HL-60 (cell line): Measurements from ENCODE around the gene PODNL1.

Source experiments
- DNase-seq, 2 experiments: peaks; one replicate each; pipeline ENCODE4 v3.0.0-alpha.2; 2010 to 2020; ENCODE audit warnings: low read depth in 1 of 2, low spot score in 1 of 2
- H3K27ac ChIP-seq: fragments of 250-450 bp; sonication (Bioruptor Pico); replicated peaks from 2 replicates; pipeline ENCODE4 v1.5.1; 2020; ENCODE audit warnings: mild to moderate bottlenecking, moderate library complexity
- H3K27me3 ChIP-seq: fragments of 250-450 bp; sonication (Bioruptor Pico); 2 replicates; pipeline ENCODE4 v1.5.1; 2021; ENCODE audit warnings: mild to moderate bottlenecking, moderate library complexity; ENCODE audit not compliant: insufficient read depth, poor library complexity, severe bottlenecking
- H3K4me3 ChIP-seq: replicated peaks from 2 replicates; pipeline ENCODE4 v1.5.1; 2011; ENCODE audit warnings: mild to moderate bottlenecking, control low read depth, low read length; ENCODE audit not compliant: insufficient read depth
- GABPA ChIP-seq: IDR thresholded peaks from 2 replicates; pipeline ENCODE4 v1.6.1; 2012; ENCODE audit warnings: low read depth
- POLR2AphosphoS5 ChIP-seq: IDR thresholded peaks from 2 replicates; pipeline ENCODE4 v1.6.1; 2012; ENCODE audit warnings: low read depth
- SPI1 ChIP-seq: IDR thresholded peaks from 2 replicates; pipeline ENCODE4 v1.6.1; 2012; ENCODE audit warnings: low read depth, mild to moderate bottlenecking, borderline replicate concordance
- long read RNA-seq: library from polyadenylated mRNA; unstranded; transcript quantifications from one replicate; pipeline ENCODE4 v2.0.0, GENCODE V29; 2020
- TF ChIP-seq, protein P1 (sequence below): IDR thresholded peaks from one replicate; pipeline ENCODE4 v1.5.1; 2011; ENCODE audit warnings: low read length, control low read depth, inconsistent platforms; ENCODE audit not compliant: insufficient read depth
- TF ChIP-seq, protein P2 (sequence below): IDR thresholded peaks from 2 replicates; pipeline ENCODE4 v1.6.1; 2012; ENCODE audit warnings: low read depth; ENCODE audit not compliant: insufficient replicate concordance

PODNL1 gene, protein sequence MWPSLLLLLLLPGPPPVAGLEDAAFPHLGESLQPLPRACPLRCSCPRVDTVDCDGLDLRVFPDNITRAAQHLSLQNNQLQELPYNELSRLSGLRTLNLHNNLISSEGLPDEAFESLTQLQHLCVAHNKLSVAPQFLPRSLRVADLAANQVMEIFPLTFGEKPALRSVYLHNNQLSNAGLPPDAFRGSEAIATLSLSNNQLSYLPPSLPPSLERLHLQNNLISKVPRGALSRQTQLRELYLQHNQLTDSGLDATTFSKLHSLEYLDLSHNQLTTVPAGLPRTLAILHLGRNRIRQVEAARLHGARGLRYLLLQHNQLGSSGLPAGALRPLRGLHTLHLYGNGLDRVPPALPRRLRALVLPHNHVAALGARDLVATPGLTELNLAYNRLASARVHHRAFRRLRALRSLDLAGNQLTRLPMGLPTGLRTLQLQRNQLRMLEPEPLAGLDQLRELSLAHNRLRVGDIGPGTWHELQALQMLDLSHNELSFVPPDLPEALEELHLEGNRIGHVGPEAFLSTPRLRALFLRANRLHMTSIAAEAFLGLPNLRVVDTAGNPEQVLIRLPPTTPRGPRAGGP
- long read RNA-seq, partial matches to known transcripts, result 0 of 1 reads
- long read RNA-seq, other reads (novel, unspliced or antisense), result 1 of 1 reads

DNA sequence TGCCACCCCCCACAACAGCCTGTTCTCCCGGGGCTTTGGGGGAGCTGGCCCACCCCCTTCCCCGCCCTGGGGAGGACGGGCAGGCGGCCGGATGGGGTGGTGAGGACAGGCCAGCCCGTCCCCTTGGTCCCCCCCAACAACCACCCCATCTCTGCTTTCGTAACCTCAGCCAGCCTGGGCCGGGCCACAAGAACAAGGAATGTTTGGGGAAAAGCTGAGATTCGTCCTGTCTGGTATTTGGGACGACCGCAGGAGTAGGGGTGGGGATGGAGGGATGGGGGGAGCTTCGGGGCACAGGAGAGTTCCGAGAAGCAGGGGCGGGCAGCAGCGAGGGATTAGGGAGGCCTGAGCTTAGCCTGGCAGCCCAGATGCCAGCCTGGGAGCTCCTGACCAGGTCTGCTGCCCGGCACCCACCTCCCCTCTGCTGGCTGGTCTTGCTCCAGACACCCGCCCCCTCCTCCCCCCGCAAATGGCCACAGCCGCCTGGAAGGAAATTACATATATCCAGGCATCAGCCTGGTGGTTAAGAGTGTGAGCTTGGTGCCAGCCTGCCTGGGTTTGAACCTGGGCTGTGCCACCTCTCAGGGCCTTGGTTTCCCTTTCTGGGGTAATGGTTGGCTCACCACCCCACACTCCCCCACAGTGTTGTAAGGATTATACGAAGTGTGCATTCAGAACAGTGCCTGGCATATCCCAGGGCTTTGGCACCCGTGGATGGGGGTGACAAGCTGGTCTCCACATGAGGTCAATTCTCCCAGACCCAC lies at the start of gene PODNL1:
TSS of gene PODNL1 (minus strand) at position 117 of the 764 bp plus-strand sequence. CDS start 236 bp downstream, outside the sequence.
- H3K27me3 ChIP-seq, result no peaks in the 10 kb centered on the region
- H3K4me3 ChIP-seq, result no peak within 1 kb of the TSS
- TF ChIP-seq, protein P1, sequence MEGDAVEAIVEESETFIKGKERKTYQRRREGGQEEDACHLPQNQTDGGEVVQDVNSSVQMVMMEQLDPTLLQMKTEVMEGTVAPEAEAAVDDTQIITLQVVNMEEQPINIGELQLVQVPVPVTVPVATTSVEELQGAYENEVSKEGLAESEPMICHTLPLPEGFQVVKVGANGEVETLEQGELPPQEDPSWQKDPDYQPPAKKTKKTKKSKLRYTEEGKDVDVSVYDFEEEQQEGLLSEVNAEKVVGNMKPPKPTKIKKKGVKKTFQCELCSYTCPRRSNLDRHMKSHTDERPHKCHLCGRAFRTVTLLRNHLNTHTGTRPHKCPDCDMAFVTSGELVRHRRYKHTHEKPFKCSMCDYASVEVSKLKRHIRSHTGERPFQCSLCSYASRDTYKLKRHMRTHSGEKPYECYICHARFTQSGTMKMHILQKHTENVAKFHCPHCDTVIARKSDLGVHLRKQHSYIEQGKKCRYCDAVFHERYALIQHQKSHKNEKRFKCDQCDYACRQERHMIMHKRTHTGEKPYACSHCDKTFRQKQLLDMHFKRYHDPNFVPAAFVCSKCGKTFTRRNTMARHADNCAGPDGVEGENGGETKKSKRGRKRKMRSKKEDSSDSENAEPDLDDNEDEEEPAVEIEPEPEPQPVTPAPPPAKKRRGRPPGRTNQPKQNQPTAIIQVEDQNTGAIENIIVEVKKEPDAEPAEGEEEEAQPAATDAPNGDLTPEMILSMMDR, result no peak
- no peak for TF ChIP-seq GABPA
- TF ChIP-seq, protein P2, sequence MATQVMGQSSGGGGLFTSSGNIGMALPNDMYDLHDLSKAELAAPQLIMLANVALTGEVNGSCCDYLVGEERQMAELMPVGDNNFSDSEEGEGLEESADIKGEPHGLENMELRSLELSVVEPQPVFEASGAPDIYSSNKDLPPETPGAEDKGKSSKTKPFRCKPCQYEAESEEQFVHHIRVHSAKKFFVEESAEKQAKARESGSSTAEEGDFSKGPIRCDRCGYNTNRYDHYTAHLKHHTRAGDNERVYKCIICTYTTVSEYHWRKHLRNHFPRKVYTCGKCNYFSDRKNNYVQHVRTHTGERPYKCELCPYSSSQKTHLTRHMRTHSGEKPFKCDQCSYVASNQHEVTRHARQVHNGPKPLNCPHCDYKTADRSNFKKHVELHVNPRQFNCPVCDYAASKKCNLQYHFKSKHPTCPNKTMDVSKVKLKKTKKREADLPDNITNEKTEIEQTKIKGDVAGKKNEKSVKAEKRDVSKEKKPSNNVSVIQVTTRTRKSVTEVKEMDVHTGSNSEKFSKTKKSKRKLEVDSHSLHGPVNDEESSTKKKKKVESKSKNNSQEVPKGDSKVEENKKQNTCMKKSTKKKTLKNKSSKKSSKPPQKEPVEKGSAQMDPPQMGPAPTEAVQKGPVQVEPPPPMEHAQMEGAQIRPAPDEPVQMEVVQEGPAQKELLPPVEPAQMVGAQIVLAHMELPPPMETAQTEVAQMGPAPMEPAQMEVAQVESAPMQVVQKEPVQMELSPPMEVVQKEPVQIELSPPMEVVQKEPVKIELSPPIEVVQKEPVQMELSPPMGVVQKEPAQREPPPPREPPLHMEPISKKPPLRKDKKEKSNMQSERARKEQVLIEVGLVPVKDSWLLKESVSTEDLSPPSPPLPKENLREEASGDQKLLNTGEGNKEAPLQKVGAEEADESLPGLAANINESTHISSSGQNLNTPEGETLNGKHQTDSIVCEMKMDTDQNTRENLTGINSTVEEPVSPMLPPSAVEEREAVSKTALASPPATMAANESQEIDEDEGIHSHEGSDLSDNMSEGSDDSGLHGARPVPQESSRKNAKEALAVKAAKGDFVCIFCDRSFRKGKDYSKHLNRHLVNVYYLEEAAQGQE, result no peak
- no peak for TF ChIP-seq SPI1
- TF ChIP-seq POLR2AphosphoS5, result no peak
- DNase-seq, result no peak
- no peak within 1 kb of the TSS for H3K27ac ChIP-seq

DNA sequence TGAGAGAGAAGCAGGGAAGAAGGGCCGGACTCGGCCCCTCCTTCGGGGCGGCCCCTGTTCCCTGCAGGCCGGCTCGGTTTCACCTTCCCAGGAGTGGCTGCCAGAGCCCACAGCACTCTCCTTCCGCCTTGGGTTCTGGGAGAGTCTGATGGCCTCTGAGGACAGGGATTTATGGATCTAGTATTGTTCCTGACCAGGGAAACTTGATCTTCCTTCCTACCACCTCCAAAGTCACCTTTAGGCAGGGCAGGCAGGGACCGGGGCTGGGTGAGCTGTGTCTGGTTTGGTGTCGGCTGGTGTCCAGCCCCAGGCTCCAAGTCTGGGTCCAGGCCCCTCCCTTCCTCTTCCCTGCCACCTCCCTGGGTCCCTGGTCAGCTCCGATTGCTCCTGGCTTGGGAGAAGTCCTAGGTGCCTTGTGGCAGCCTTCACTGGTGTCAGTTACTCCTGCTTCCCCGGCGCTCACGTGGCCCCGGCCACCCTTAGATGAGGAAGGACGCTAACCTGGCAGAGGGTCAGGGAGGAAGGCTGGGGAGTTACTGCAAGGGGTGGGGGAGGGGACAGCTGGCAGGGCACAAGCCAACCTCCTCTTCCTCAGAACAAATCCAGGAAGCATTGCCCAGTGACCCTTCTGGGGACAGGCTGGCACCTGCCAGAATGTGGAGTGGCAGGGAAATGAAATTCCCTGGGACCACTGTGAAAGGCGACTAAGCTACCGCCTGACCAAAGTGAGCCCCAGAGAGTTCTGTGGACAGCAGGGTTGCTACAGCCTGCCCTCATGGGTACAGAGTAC lies 49.1 kb upstream of the PODNL1 start:
- TF ChIP-seq, protein P1, result no peak
- TF ChIP-seq GABPA, result no peak
- peak; percentile 8; the same call in 1 of the 2 replicates for TF ChIP-seq SPI1
- TF ChIP-seq, protein P2, result no peak
- TF ChIP-seq POLR2AphosphoS5, result peak; percentile 68; the same call in 1 of the 2 replicates
- H3K4me3 ChIP-seq, result no peak overlapping the region
- peak; percentile 87 to 91 for DNase-seq
- H3K27ac ChIP-seq, result peak overlapping the region; percentile 98
- no peaks in the 10 kb centered on the region for H3K27me3 ChIP-seq

DNA sequence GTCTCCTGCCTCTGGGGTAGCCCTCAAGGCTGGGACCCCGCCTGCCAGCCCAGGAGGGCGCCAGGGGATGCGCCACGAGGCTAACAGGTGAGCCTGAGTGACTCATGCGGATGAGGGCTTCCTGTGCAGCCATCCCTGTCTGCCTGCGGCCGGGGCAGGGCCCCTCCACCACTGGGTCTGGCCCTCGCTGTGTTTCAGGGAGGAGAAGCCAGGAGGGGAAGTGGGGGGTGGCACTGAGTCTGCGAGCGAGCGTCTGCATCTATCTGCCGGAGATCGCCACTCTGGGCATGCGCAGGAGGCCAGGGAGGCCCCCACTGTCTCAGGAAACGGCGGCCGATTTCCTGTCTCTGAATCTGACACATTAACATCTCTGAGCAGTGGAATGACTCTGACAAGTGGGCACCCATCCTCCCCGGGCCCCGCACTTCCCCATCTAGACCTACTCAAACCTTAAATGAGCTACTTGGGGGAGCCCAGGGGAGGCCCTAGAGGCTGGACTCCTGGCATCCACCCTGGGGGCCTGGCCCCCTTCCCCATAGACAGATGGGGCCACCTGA lies 48.2 kb upstream of the PODNL1 start:
- Histone ChIP-seq H3K27me3 (no peaks in the 10 kb centered on the region), H3K4me3 (no peak overlapping the region), H3K27ac (peak overlapping the region; percentile 98)
- peak; percentile 95 to 99 for DNase-seq
- TF ChIP-seq POLR2AphosphoS5 (peak; percentile 80), SPI1 (peak; percentile 94), GABPA (0 out of 2 replicates have a peak, but pooled peaks have one; percentile 3)
- TF ChIP-seq, protein P2, result no peak
